T-helper 1 cell (primary cell): ENCODE data around the gene PFDN2.

Source experiments
- DNase-seq, 5 donors: peaks; one replicate each; pipeline ENCODE4 v3.0.0-alpha.2; 2012 to 2020

The PFDN2 gene

DNA sequence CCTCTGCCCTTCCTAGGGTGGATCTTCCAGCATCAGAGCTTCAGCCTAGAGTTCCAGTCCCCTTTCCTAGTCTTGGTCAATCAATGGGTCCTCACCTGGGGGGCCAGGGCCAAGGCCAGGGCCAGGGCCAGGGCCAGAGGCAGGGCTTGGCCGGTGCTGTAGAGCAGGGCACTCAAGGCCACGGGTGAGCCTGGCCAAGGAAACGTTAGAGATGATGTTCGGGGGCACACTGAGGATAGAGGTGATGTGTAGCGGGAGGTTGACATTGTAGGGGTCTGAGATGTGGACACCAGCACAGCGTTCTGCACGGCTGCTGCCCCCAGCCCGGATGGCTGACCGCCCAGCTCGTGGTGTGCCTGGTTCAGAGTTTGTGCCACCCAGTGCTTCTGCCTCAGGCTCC is 66.6 kb downstream of the PFDN2 start:
- DNase-seq: no peak
